Ovary (tissue), 3 donors: Measurements from ENCODE around the gene MSX2.

ENCODE experiments used
- CTCF ChIP-seq, 3 donors: fragments of 450-650 bp in 2 of 3; fragments of 200-600 bp in 1 of 3; IDR thresholded peaks; one replicate each; pipeline versions ENCODE4 v1.5.1 to v1.8.0; 2016 to 2022; ENCODE audit warnings: antibody characterized with exemption in 3 of 3, mild to moderate bottlenecking in 1 of 3
- EP300 ChIP-seq: sonication (generic); formaldehyde crosslinking; IDR thresholded peaks from one replicate; pipeline ENCODE4 v1.6.1; 2017; ENCODE audit warnings: antibody characterized with exemption
- donor health status: DM: no; HTN: no; CAD: no.

- TF ChIP-seq CTCF (IDR thresholded peaks at IDR 0.05) (no peak), EP300 (no peak)
Observed at GRCh38 chr5:174698156-174698555, 26.2 kb upstream of the MSX2 start.
